Measurements from ENCODE around the gene AWAT1.

- no peak for TF ChIP-seq CTCF (IDR thresholded peaks at IDR 0.05; ENCODE audit: poor library complexity, severe bottlenecking)
- no peak for TF ChIP-seq REST (IDR thresholded peaks at IDR 0.05; ENCODE audit: borderline replicate concordance)
- no peak for TF ChIP-seq EP300 (conservative IDR thresholded peaks at IDR 0.05; ENCODE audit: poor library complexity, severe bottlenecking)
- TF ChIP-seq EZH2 (IDR thresholded peaks at IDR 0.05; ENCODE audit: borderline replicate concordance, insufficient read depth, low read length, poor library complexity, severe bottlenecking) = no peak
- TF ChIP-seq SMC3 (conservative IDR thresholded peaks at IDR 0.05; ENCODE audit: poor library complexity) = no peak
- no peak for TF ChIP-seq MXI1 (conservative IDR thresholded peaks at IDR 0.05; ENCODE audit: poor library complexity, severe bottlenecking)
- TF ChIP-seq POLR2AphosphoS5 (IDR thresholded peaks at IDR 0.05) = no peak
- no peak for TF ChIP-seq TAF1 (IDR thresholded peaks at IDR 0.05; ENCODE audit: low read depth)
- no peak for TF ChIP-seq RAD21 (conservative IDR thresholded peaks at IDR 0.05)
Observed at GRCh38 chrX:70247252-70247651, 12.8 kb downstream of the AWAT1 start.

Measured in neural cell (in vitro differentiated cells).